ENCODE measurements around the gene INPP5D. TPM values are rescaled to one million over a fixed set of nuclear protein-coding genes. Genes with fewer than 3 reads are reported as not detected.
A peak's percentile ranks its signal among the peaks of the same experiment; 100 is the strongest.
"Not testable (repeated sequence)": the region's sequence is repeated elsewhere in the genome, so short reads cannot be mapped to it uniquely, and the experiment has no call there.

Gene INPP5D
- total RNA-seq, 1 donor from 2014 or later: 3.7 TPM

DNA sequence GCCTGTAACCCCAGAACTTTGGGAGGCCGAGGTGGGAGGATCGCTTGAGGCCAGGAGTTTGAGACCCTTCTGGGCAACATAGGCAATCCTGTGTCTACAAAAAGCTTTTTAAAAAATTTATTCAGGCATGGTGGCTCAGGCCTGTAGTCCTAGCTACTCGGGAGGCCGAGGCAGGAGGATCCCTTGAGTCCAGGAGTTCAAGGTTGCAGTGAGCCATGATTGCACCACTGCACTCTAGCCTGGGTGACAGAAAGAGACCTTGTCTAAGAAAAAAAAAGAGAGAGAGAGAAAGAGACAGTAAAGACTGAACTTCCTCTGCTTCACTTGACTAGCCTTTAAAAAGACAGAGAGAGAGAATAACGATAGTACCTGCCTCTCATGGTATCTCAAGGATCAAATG lies 62.4 kb downstream of the INPP5D start:
- Histone ChIP-seq H3K27me3 (ENCODE audit: control insufficient read depth, insufficient read depth, low read length) (no peaks in the 10 kb centered on the region), H3K36me3 (ENCODE audit: control insufficient read depth, insufficient read depth, low read length) (no peaks in the 10 kb centered on the region), H3K4me3 (ENCODE audit: low read depth, low read length) (no peak overlapping the region)
- TF ChIP-seq CTCF (IDR thresholded peaks at IDR 0.05; ENCODE audit: insufficient read depth, low read length, poor library complexity, severe bottlenecking): no peak
- no peak for DNase-seq (ENCODE audit: low read depth)

DNA sequence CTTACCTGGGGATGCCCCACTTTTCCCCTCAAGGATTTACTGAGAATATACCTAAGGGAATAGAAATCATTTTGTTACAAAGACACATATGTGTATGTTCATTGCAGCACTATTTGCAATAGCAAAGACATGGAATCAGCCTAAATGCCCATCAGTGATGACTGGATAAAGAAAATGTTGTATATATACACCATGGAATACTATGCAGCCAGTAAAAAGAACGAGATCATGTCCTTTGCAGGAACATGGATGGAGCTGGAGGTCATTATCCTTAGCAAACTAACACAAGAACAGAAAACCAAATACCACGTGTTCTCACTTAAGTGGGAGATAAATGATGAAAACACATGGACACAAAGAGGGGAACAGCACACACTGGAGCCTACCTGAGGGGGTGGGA lies 63.4 kb downstream of the INPP5D start:
- H3K4me3 ChIP-seq (ENCODE audit: low read depth, low read length); H3K36me3 ChIP-seq (ENCODE audit: control insufficient read depth, insufficient read depth, low read length); DNase-seq (ENCODE audit: low read depth); H3K27me3 ChIP-seq (ENCODE audit: control insufficient read depth, insufficient read depth, low read length): not testable (repeated sequence)

GRCh38 chr2:233124421-233125080 lies 64.4 kb downstream of the INPP5D start:
- no peak for TF ChIP-seq CTCF (IDR thresholded peaks at IDR 0.05; ENCODE audit: insufficient read depth, low read length, poor library complexity, severe bottlenecking)
- H3K27me3 ChIP-seq (ENCODE audit: control insufficient read depth, insufficient read depth, low read length): no peaks in the 10 kb centered on the region
- H3K4me3 ChIP-seq (ENCODE audit: low read depth, low read length): no peak overlapping the region
- H3K36me3 ChIP-seq (ENCODE audit: control insufficient read depth, insufficient read depth, low read length): no peaks in the 10 kb centered on the region
- DNase-seq (ENCODE audit: low read depth): no peak

DNA sequence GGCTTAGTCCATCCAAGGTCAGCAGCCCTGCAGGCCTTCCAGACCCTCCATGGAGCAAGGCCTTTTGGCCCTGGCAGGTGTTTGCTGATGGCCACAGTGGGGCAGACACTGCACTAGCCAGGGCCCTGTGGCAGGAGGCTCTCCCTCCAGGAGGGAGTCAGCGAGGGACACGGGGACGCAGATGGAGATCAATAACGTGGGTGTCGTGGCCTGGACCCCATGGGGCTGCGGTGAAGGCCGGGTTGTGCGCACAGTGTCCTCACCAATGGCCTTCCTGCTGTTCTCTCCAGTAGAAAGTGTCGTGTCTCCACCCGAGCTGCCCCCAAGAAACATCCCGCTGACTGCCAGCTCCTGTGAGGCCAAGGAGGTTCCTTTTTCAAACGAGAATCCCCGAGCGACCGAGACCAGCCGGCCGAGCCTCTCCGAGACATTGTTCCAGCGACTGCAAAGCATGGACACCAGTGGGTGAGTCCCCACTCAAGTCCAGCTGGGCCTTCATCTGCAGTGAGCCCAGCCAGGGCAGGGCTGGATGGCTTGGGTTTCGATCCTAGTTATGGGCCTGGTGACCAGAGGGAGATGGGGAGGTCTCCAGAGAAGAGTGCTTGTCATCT lies 65.4 kb downstream of the INPP5D start:
- H3K4me3 ChIP-seq (ENCODE audit: low read depth, low read length): no peak overlapping the region
- H3K36me3 ChIP-seq (ENCODE audit: control insufficient read depth, insufficient read depth, low read length): no peaks in the 10 kb centered on the region
- no peaks in the 10 kb centered on the region for H3K27me3 ChIP-seq (ENCODE audit: control insufficient read depth, insufficient read depth, low read length)
- no peak for DNase-seq (ENCODE audit: low read depth)
- no peak for TF ChIP-seq CTCF (IDR thresholded peaks at IDR 0.05; ENCODE audit: insufficient read depth, low read length, poor library complexity, severe bottlenecking)

DNA sequence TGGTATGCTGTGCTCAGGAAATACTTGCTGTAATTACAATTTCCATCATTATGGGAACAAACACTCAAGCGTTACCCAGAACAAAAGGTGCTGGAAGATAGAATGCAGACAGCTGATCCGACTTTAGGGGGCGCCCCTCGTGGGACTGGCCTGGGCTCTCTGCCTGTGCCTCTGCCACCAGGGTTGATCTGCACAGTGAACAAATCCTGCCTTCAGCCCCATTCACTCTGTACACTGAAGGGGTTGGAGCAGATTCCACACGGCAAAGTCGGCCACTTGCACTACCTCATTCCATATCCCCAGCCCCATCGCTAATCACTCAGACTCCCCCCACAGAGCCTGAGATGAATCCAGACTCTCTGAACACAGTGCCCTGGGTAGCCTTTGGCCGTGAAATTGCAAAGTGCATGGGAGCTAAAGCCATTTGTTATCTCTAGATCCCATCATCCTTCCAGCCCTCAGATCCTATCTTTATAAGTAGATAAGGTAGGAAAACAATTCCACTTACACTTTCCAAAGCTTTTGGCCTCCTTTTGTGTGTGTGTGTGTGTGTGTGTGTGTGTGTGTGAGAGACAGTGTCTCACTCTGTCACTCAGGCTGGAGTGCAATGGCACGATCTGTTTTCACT lies 69.3 kb downstream of the INPP5D start:
- H3K4me3 ChIP-seq (ENCODE audit: low read depth, low read length): no peak overlapping the region
- no peak for DNase-seq (ENCODE audit: low read depth)
- peak; percentile 20 for TF ChIP-seq CTCF (IDR thresholded peaks at IDR 0.05; ENCODE audit: insufficient read depth, low read length, poor library complexity, severe bottlenecking)

GRCh38 chr2:233130024-233130423 lies 69.9 kb downstream of the INPP5D start:
- Histone ChIP-seq H3K27me3 (ENCODE audit: control insufficient read depth, insufficient read depth, low read length) (no peaks in the 10 kb centered on the region), H3K36me3 (ENCODE audit: control insufficient read depth, insufficient read depth, low read length) (no peaks in the 10 kb centered on the region), H3K4me3 (ENCODE audit: low read depth, low read length) (no peak overlapping the region)
- no peak for TF ChIP-seq CTCF (IDR thresholded peaks at IDR 0.05; ENCODE audit: insufficient read depth, low read length, poor library complexity, severe bottlenecking)
- DNase-seq (ENCODE audit: low read depth): no peak

More for the DNA sequence above, 69.3 kb downstream of the INPP5D start:
- H3K36me3 ChIP-seq (ENCODE audit: control insufficient read depth, insufficient read depth, low read length): no peaks in the 10 kb centered on the region
- no peaks in the 10 kb centered on the region for H3K27me3 ChIP-seq (ENCODE audit: control insufficient read depth, insufficient read depth, low read length)
